Measurements from ENCODE around the gene ATF6.
"Not testable (repeated sequence)": the region's sequence is repeated elsewhere in the genome, so short reads cannot be mapped to it uniquely, and the experiment has no call there.

Gene ATF6

GRCh38 chr1:161781995-161782394, 15.9 kb downstream of the ATF6 start:
- DNase-seq: no peak

GRCh38 chr1:161782886-161783285, 16.8 kb downstream of the ATF6 start:
- no peak for DNase-seq

- DNase-seq: no peak
Measured at GRCh38 chr1:161784968-161785367, 18.8 kb downstream of the ATF6 start.

GRCh38 chr1:161787355-161787754, 21.2 kb downstream of the ATF6 start:
- no peak for DNase-seq

GRCh38 chr1:161790587-161791317, 24.6 kb downstream of the ATF6 start:
- DNase-seq: no peak

- DNase-seq: no peak
Measured at GRCh38 chr1:161791904-161792655, 26.0 kb downstream of the ATF6 start.

GRCh38 chr1:161792740-161793139, 26.6 kb downstream of the ATF6 start:
- DNase-seq: no peak

GRCh38 chr1:161799792-161800191, 33.7 kb downstream of the ATF6 start:
- no peak for DNase-seq

GRCh38 chr1:161801955-161802354, 35.8 kb downstream of the ATF6 start:
- no peak for DNase-seq

- no peak for DNase-seq
Measured at GRCh38 chr1:161803181-161803580, 37.1 kb downstream of the ATF6 start.

- no peak for DNase-seq
Measured at GRCh38 chr1:161805399-161806197, 39.5 kb downstream of the ATF6 start.

- not testable (repeated sequence) for DNase-seq
Measured at GRCh38 chr1:161809202-161809601, 43.1 kb downstream of the ATF6 start.

- DNase-seq: not testable (repeated sequence)
Measured at GRCh38 chr1:161809656-161810055, 43.5 kb downstream of the ATF6 start.

- no peak for DNase-seq
Measured at GRCh38 chr1:161810780-161811179, 44.7 kb downstream of the ATF6 start.

GRCh38 chr1:161816201-161816600, 50.1 kb downstream of the ATF6 start:
- no peak for DNase-seq

- no peak for DNase-seq
Measured at GRCh38 chr1:161817176-161817730, 51.1 kb downstream of the ATF6 start.

GRCh38 chr1:161820914-161821313, 54.8 kb downstream of the ATF6 start:
- no peak for DNase-seq

GRCh38 chr1:161824618-161825017, 58.5 kb downstream of the ATF6 start:
- no peak for DNase-seq

- no peak for DNase-seq
Measured at GRCh38 chr1:161825831-161826230, 59.7 kb downstream of the ATF6 start.

GRCh38 chr1:161826478-161826877, 60.4 kb downstream of the ATF6 start:
- no peak for DNase-seq

- DNase-seq: no peak
Measured at GRCh38 chr1:161827786-161828185, 61.7 kb downstream of the ATF6 start.

GRCh38 chr1:161832299-161832907, 66.3 kb downstream of the ATF6 start:
- not testable (repeated sequence) for DNase-seq

Measured in effector CD8-positive, alpha-beta T cell (primary cell).